GM12878 (cell line): ENCODE measurements around the gene LRCH3. TPM values are rescaled to one million over a fixed set of nuclear protein-coding genes. Genes with fewer than 3 reads are reported as not detected.

Source experiments
- ATAC-seq: fragments of 200-7000 bp; cut with Tn5 transposase; 3 replicates; pipeline ENCODE4 v1.9.1; 2020; ENCODE audit warnings: mild to moderate bottlenecking, moderate library complexity
- BruUV-seq: library from RNA; stranded (reverse); fragments of 400-500 nt; replicated peaks from 2 replicates; lab custom pipeline; 2021; lab: Mats Ljungman, UMichigan
- CTCF ChIA-PET: fragments of 300-600 bp; sonication (Branson Sonifier 250); formaldehyde crosslinking; extraction: SDS; loops from one replicate; lab custom pipeline; 2021; ENCODE audit warnings: inconsistent platforms; lab: Yijun Ruan, JAX
- POLR2A ChIA-PET: fragments of 350-600 bp; formaldehyde crosslinking; extraction: SDS; loops from one replicate; lab custom pipeline; 2021; ENCODE audit warnings: inconsistent platforms; lab: Charles Lee
- RAD21 ChIA-PET: fragments of 300-600 bp; sonication (Branson Sonifier 250); formaldehyde crosslinking; loops from one replicate; lab custom pipeline; 2023; ENCODE audit warnings: antibody characterized with exemption; ENCODE audit not compliant: unreplicated experiment; lab: Charles Lee
- SMC1A ChIA-PET: fragments of 300-600 bp; sonication (Branson Sonifier 250); formaldehyde crosslinking; loops from one replicate; lab custom pipeline; 2023; ENCODE audit not compliant: unreplicated experiment, uncharacterized antibody; lab: Charles Lee
- DNase-seq: peaks from one replicate; pipeline ENCODE4 v3.0.0-alpha.2; 2011; ENCODE audit warnings: low read depth, low spot score
- FAIRE-seq: peaks from 3 replicates; lab custom pipeline; 2011; peaks lifted over from hg19 to GRCh38; lab: Jason Lieb, UNC
- H2AFZ ChIP-seq: 2 replicates; pipeline ENCODE4 v1.6.0; 2011; ENCODE audit warnings: low read depth, low read length, control low read depth; ENCODE audit not compliant: control insufficient read depth
- H3K27ac ChIP-seq: 2 replicates; pipeline ENCODE4 v1.5.1; 2011; ENCODE audit warnings: control low read depth; ENCODE audit not compliant: control insufficient read depth, insufficient read depth
- H3K27me3 ChIP-seq, 2 experiments: replicated peaks in 1 of 2; 2 replicates each; pipeline versions ENCODE4 v1.6.0 to v1.6.1; 2011; ENCODE audit warnings: low read length in 1 of 2; ENCODE audit not compliant: control insufficient read depth in 2 of 2, insufficient read depth in 2 of 2
- H3K36me3 ChIP-seq, 2 experiments: 2 replicates each; pipeline ENCODE4 v1.5.1; 2011; ENCODE audit warnings: low read length in 1 of 2; ENCODE audit not compliant: control insufficient read depth in 2 of 2, insufficient read depth in 2 of 2
- H3K4me1 ChIP-seq: 2 replicates; pipeline ENCODE4 v1.6.1; 2011; ENCODE audit warnings: mild to moderate bottlenecking, low read length, moderate library complexity, mixed read lengths; ENCODE audit not compliant: control insufficient read depth, insufficient read depth
- H3K4me2 ChIP-seq: 2 replicates; pipeline ENCODE4 v1.6.0; 2011; ENCODE audit warnings: control low read depth; ENCODE audit not compliant: control insufficient read depth, insufficient read depth
- H3K4me3 ChIP-seq: fragments of 200-600 bp; sonication (generic); 2 replicates; pipeline ENCODE4 v1.5.1; 2016
- H3K79me2 ChIP-seq: 2 replicates; pipeline ENCODE4 v1.6.0; 2011; ENCODE audit warnings: low read length; ENCODE audit not compliant: control insufficient read depth, insufficient read depth
- H3K9ac ChIP-seq: 2 replicates; pipeline ENCODE4 v1.8.0; 2011; ENCODE audit warnings: low read length, control low read depth, mixed read lengths; ENCODE audit not compliant: control insufficient read depth, insufficient read depth
- H3K9me3 ChIP-seq: replicated peaks from 3 replicates; pipeline ENCODE4 v1.5.1; 2011; ENCODE audit warnings: mild to moderate bottlenecking, low read length; ENCODE audit not compliant: control insufficient read depth, insufficient read depth
- H4K20me1 ChIP-seq: 2 replicates; pipeline ENCODE4 v1.6.0; 2011; ENCODE audit not compliant: control insufficient read depth, insufficient read depth
- CHD4 ChIP-seq: fragments of 200-600 bp; sonication (generic); IDR thresholded peaks from 2 replicates; pipeline ENCODE4 v1.6.1; 2016; ENCODE audit warnings: mild to moderate bottlenecking
- CREB1 ChIP-seq: IDR thresholded peaks from 2 replicates; pipeline ENCODE4 v1.6.1; 2012; ENCODE audit warnings: low read depth, mild to moderate bottlenecking, inconsistent platforms
- EED ChIP-seq: sonication (generic); IDR thresholded peaks from 2 replicates; pipeline ENCODE4 v1.6.1; 2016; ENCODE audit warnings: antibody characterized with exemption, low read depth
- ESRRA ChIP-seq: IDR thresholded peaks from 2 replicates; pipeline ENCODE4 v1.6.1; 2012; ENCODE audit warnings: mild to moderate bottlenecking, low read length, improper control_type of control experiment
- LARP7 ChIP-seq: fragments of 450-650 bp; IDR thresholded peaks from 2 replicates; pipeline ENCODE4 v1.6.1; 2017; ENCODE audit warnings: mild to moderate bottlenecking
- RCOR1 ChIP-seq: conservative IDR thresholded peaks from 2 replicates; pipeline ENCODE4 v1.6.1; 2012; ENCODE audit warnings: low read depth, low read length, improper control_type of control experiment
- SP1 ChIP-seq: IDR thresholded peaks from one replicate; pipeline ENCODE4 v1.6.1; 2011; ENCODE audit warnings: low read depth, low read length
- TAF1 ChIP-seq: IDR thresholded peaks from 2 replicates; pipeline ENCODE4 v1.6.1; 2011; ENCODE audit warnings: mild to moderate bottlenecking, low read depth, low read length, borderline replicate concordance
- TCF12 ChIP-seq: IDR thresholded peaks from 2 replicates; pipeline ENCODE4 v1.6.1; 2011; ENCODE audit warnings: low read depth, mild to moderate bottlenecking, low read length
- WGBS: methylation state at CpG from one replicate; pipeline ENCODE4 v1.1.6; 2016; ENCODE audit warnings: low lambda C conversion rate; ENCODE audit not compliant: insufficient replicate concordance, insufficient coverage; ENCODE audit errors: missing lambda C conversion rate; 5-methylcytosine and 5-hydroxymethylcytosine counted together
- in situ Hi-C: fragments of 300-500 bp; cut with MboI; formaldehyde crosslinking; loops from 9 replicates; pipeline ENCODE4 v1.14.3; 2018; ENCODE audit warnings: mixed read lengths
- intact Hi-C: fragments of 100-400 bp; cut with micrococcal nuclease; formaldehyde crosslinking; loops from one replicate; pipeline ENCODE4 v1.14.2; 2022; ENCODE audit not compliant: unreplicated experiment
- polyA plus RNA-seq, 11 experiments: library from polyadenylated mRNA; depleted of rRNA in 4 of 11; unstranded in 6 of 11; stranded (reverse) in 5 of 11; fragments of >200 nt; fragmentation: Nextera tagmentation in 4 of 11; fragmentation: Illumina TruSeq in 1 of 11; extraction: Ambion mirVana in 4 of 11; extraction: Trizol in 1 of 11; gene quantifications; 1 replicate in 1 of 11; 2 replicates in 10 of 11; pipeline versions ENCODE4 v1.2.1 to v1.2.3, GENCODE V29; 2011 to 2016; ENCODE audit warnings: inconsistent platforms in 2 of 11, missing spikeins in 2 of 11, low read depth in 1 of 11
- total RNA-seq, 4 experiments: library from RNA; depleted of rRNA in 3 of 4; stranded (reverse); fragments of >200 nt in 3 of 4; fragmentation: Illumina TruSeq in 1 of 4; extraction: Trizol in 1 of 4; gene quantifications; 2 replicates each; pipeline versions ENCODE4 v1.2.1 to v1.2.3, GENCODE V29; 2013 to 2021
- TF ChIP-seq, protein P1 (sequence below): fragments of 450-650 bp; IDR thresholded peaks from 2 replicates; pipeline ENCODE4 v1.6.1; 2017; ENCODE audit warnings: mild to moderate bottlenecking
- TF ChIP-seq, protein P2 (sequence below): IDR thresholded peaks from 2 replicates; pipeline ENCODE4 v1.6.1; 2012; ENCODE audit warnings: low read depth, low read length, improper control_type of control experiment

Gene LRCH3
- total and polyA plus RNA-seq, 10 of the 15 experiments (the other 5 are each of a cell fraction or from before 2014, with no cell fraction given), result 3.9 to 136 (median 40.6) TPM

- CTCF ChIA-PET, result interaction anchor here (2.7 kb wide), 1 partner anchor 10 kb away, joined by 5 read pairs; no protein-coding TSS in a partner anchor
- 0 out of 2 replicates have a peak, but pooled peaks have one; percentile 17 for TF ChIP-seq CREB1
- no peak for TF ChIP-seq CHD4
- H3K9me3 ChIP-seq, result no peaks in the 10 kb centered on the region; the same call in 2 of the 3 replicates
- no peaks in the 10 kb centered on the region; a peak in 2 of 4 replicates for H3K36me3 ChIP-seq
- FAIRE-seq (no peak), ATAC-seq (no peak), DNase-seq (no peak)
- peaks cover 10% of the 10 kb centered on the region; the same call in 1 of the 2 replicates for H3K4me1 ChIP-seq
- no peak overlapping the region for H3K9ac ChIP-seq
- SMC1A ChIA-PET, result interaction anchor here (0.9 to 1.3 kb wide), 2 partner anchors 9 to 10 kb away, joined by 3 to 5 read pairs; no protein-coding TSS in a partner anchor
- POLR2A ChIA-PET, result interaction anchor here (2.3 kb wide), 1 partner anchor 8 kb away, joined by 7 read pairs; no protein-coding TSS in a partner anchor
- RAD21 ChIA-PET, result no interaction called here
- H3K27ac ChIP-seq, result no peak overlapping the region
- intact Hi-C loops (no loop called here), in situ Hi-C loops (no loop called here)
- no peak overlapping the region for H2AFZ ChIP-seq
- H3K4me3 ChIP-seq, result no peak overlapping the region
- WGBS, result 98% methylated on average over 3 of the region's 3 CpGs
- no TSS peak for BruUV-seq
- H3K27me3 ChIP-seq, result no peaks in the 10 kb centered on the region
- no peaks in the 10 kb centered on the region for H4K20me1 ChIP-seq
- H3K79me2 ChIP-seq, result peaks cover 63% of the 10 kb centered on the region
- no peak overlapping the region for H3K4me2 ChIP-seq
Measured at GRCh38 chr3:197811343-197811742, 20.3 kb downstream of the LRCH3 start.

DNA sequence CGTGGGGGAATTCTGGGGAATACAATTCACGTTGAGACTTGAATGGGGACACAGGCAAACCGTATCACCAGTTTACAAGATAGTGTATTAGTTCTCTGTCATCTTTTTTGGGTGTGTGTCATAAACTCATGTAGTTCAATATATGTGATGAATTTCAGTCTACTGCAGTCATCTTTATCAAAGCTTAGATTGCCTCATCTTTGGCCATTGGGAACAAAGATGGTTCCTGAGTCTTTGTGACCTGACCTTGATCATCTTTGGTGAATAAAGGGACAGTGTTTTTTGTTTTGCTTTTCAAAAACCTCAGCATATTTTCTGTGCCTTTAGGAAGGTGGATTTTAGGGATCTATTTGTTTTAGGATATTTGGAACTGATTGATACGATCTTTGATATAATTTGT lies 23.3 kb downstream of the LRCH3 start:
- Histone ChIP-seq H3K4me1 (no peaks in the 10 kb centered on the region; the same call in 1 of the 2 replicates), H3K27ac (no peak overlapping the region), H3K9ac (no peak overlapping the region), H3K9me3 (no peaks in the 10 kb centered on the region; the same call in 2 of the 3 replicates), H3K4me3 (no peak overlapping the region), H4K20me1 (no peaks in the 10 kb centered on the region), H3K4me2 (no peak overlapping the region), H3K79me2 (peaks cover 48% of the 10 kb centered on the region), H3K36me3 (no peaks in the 10 kb centered on the region; a peak in 1 of 4 replicates), H2AFZ (no peak overlapping the region), H3K27me3 (no peaks in the 10 kb centered on the region)
- RAD21 ChIA-PET, result no interaction called here
- 96% methylated on average over 4 of the region's 4 CpGs for WGBS
- TF ChIP-seq, protein P1, sequence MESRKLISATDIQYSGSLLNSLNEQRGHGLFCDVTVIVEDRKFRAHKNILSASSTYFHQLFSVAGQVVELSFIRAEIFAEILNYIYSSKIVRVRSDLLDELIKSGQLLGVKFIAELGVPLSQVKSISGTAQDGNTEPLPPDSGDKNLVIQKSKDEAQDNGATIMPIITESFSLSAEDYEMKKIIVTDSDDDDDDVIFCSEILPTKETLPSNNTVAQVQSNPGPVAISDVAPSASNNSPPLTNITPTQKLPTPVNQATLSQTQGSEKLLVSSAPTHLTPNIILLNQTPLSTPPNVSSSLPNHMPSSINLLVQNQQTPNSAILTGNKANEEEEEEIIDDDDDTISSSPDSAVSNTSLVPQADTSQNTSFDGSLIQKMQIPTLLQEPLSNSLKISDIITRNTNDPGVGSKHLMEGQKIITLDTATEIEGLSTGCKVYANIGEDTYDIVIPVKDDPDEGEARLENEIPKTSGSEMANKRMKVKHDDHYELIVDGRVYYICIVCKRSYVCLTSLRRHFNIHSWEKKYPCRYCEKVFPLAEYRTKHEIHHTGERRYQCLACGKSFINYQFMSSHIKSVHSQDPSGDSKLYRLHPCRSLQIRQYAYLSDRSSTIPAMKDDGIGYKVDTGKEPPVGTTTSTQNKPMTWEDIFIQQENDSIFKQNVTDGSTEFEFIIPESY, result no peak
- no peak for TF ChIP-seq LARP7
- no peak for TF ChIP-seq ESRRA
- TF ChIP-seq EED, result no peak
- TF ChIP-seq TCF12, result no peak
- TF ChIP-seq, protein P2, sequence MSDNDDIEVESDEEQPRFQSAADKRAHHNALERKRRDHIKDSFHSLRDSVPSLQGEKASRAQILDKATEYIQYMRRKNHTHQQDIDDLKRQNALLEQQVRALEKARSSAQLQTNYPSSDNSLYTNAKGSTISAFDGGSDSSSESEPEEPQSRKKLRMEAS, result no peak
- no peak for TF ChIP-seq TAF1
- TF ChIP-seq RCOR1, result no peak
- TF ChIP-seq SP1, result no peak
- POLR2A ChIA-PET, result no interaction called here
- intact Hi-C loops, result no loop called here
- ATAC-seq (no peak), FAIRE-seq (no peak), DNase-seq (no peak)
- SMC1A ChIA-PET, result interaction anchor here (0.9 to 1.4 kb wide), 3 partner anchors 11 to 25 kb away, joined by 3 to 6 read pairs (median 5); no protein-coding TSS in a partner anchor
- BruUV-seq, result no TSS peak
- in situ Hi-C loops, result no loop called here
- CTCF ChIA-PET, result interaction anchor here (1.4 kb wide), 1 partner anchor 12 kb away, joined by 5 read pairs; no protein-coding TSS in a partner anchor
